Choroid plexus epithelial cell (primary cell): ENCODE results near the gene C11orf98.

ENCODE experiments used
- DNase-seq: peaks from one replicate; pipeline ENCODE4 v3.0.0-alpha.2; 2010; ENCODE audit warnings: low read depth
- H3K4me3 ChIP-seq: 2 replicates; pipeline ENCODE4 v1.5.1; 2011; ENCODE audit warnings: low read depth, mild to moderate bottlenecking, control low read depth, low read length, moderate library complexity
- TF ChIP-seq, protein P1 (sequence below): conservative IDR thresholded peaks from 2 replicates; pipeline ENCODE4 v1.5.1; 2011; ENCODE audit warnings: low read depth, mild to moderate bottlenecking, control low read depth, inconsistent platforms, low read length, moderate library complexity

Gene C11orf98

DNA sequence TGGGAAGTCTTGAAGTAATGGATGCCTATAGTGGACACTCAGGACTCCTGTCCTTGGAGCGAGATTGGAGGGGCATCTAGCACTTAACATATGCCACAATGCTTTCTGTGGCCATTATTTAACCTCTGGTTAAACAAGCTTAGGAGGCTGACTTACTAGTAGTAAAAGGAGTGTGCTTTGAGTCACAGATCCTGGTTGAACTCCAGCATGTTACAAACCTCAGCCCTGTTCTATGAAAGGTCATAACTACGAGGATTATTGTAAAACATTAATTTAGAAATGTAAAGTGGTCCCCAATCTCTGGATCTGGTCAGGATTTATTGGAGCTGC is 8.2 kb upstream of the C11orf98 start:
- H3K4me3 ChIP-seq, result no peak overlapping the region
- TF ChIP-seq, protein P1, sequence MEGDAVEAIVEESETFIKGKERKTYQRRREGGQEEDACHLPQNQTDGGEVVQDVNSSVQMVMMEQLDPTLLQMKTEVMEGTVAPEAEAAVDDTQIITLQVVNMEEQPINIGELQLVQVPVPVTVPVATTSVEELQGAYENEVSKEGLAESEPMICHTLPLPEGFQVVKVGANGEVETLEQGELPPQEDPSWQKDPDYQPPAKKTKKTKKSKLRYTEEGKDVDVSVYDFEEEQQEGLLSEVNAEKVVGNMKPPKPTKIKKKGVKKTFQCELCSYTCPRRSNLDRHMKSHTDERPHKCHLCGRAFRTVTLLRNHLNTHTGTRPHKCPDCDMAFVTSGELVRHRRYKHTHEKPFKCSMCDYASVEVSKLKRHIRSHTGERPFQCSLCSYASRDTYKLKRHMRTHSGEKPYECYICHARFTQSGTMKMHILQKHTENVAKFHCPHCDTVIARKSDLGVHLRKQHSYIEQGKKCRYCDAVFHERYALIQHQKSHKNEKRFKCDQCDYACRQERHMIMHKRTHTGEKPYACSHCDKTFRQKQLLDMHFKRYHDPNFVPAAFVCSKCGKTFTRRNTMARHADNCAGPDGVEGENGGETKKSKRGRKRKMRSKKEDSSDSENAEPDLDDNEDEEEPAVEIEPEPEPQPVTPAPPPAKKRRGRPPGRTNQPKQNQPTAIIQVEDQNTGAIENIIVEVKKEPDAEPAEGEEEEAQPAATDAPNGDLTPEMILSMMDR, result no peak
- no peak for DNase-seq

GRCh38 chr11:62671608-62672389 is 6.8 kb upstream of the C11orf98 start, which contains the start of the genes LBHD1 and UQCC3:
Gene LBHD1, minus strand, starts transcription at chr11:62672267. Its CDS starts 2,236 bp downstream, at chr11:62670031.
Gene UQCC3, plus strand, starts transcription at chr11:62671673. Its CDS starts 73 bp downstream, at chr11:62671746.
- TF ChIP-seq, protein P1, result no peak
- H3K4me3 ChIP-seq, result peak within 1 kb of the TSS; percentile 72
- peak; percentile 90 for DNase-seq

DNA sequence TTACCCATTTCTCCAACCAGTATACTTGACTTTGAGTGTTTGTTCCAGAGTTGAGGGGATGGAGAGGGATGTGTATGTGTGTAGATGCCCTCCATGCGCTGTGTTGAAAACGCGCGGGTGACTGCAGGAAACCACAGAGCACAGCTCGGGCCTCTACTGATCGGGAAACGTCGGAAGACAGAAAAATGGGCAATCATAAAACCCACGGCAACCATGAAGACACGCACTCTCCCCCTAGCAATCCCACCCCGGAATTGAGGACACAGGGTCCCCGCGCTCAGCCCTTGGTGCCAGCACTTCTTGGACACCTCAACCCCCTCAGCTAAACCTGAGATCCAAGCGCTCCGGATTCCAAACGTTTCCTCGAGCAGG is 6.2 kb upstream of the C11orf98 start:
- TF ChIP-seq, protein P1, result no peak
- peak overlapping the region; percentile 72 for H3K4me3 ChIP-seq
- no peak for DNase-seq

DNA sequence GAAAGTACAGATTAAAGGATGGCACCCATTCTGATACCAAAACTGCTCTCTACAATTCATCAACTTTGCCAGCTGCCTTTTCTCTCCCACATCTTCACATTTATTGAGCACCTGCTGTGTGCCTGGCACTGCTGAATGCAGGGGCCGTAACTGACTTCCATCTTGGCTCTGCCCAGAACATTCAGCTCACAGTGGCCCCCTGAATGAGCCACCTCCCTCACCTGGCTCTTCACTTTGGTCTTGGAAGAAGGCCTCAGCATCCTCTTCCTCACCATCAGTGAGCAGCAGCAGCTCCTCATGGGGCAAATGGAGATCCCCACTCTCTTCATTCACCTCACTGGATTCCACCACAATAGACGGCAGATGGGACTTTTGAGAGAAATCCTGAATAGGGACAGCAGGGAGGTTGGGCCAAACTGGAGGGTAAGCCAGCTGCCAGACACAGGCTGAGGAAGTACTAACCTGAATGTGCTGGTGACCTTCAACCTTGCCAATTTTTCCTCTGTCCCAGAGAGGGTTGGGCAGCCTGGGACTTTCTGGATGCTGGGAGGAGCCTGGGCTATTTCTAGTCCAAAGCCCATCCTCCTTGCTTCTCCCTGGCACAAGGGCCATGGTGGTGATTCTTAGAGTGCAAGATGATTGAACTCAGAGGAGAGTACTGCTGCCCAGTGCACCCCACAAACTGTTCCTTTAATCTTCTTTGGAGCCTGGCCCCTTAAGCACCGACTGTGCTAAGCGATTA is 4.6 kb upstream of the C11orf98 start:
- no peak for DNase-seq
- no peak overlapping the region for H3K4me3 ChIP-seq
- TF ChIP-seq, protein P1, result no peak

DNA sequence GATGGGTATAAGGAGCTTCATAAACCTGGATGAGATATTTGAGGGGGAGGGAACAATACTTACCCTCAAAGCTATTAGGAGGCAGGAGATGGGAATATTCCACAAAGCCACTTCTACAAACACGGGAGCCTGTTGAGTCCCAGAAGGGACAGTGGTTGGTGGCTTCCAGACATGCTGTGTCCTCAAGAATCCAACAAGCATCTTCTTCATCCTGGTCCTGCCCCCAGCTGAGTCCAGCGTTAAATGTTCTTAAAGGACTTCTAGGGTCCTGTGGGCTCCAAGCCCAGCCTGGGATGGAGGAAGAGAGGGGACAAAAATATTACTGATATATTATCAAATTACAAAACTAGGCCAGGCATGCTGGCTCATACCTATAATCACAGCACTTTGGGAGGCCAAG is 2.5 kb upstream of the C11orf98 start:
- no peak overlapping the region for H3K4me3 ChIP-seq
- DNase-seq, result no peak
- TF ChIP-seq, protein P1, result no peak

DNA sequence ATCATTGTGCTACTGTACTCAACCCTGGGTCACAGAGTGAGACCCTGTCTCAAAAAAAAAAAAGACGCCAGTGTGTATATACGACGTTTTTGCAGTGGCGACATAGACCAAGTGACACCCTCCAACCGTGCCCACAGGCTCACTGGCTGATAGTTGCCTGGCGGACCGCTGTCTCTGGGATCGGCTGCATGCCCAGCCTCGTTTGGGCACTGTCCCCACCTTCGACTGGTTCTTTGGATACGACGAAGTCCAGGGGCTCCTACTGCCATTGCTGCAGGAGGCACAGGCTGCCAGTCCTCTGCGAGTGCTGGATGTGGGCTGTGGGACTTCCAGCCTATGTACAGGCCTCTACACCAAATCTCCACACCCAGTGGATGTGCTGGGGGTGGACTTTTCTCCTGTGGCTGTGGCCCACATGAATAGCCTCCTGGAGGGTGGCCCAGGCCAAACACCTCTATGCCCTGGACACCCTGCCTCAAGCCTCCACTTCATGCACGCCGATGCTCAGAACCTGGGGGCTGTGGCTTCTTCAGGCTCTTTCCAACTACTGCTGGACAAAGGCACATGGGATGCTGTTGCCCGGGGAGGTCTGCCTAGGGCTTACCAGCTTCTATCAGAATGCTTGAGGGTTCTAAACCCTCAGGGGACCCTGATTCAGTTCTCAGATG is 1.4 kb upstream of the C11orf98 start:
- DNase-seq, result no peak
- peak overlapping the region; percentile 83 for H3K4me3 ChIP-seq
- TF ChIP-seq, protein P1, result no peak
